ENCODE results near the gene TMED7.

TMED7 gene

DNA sequence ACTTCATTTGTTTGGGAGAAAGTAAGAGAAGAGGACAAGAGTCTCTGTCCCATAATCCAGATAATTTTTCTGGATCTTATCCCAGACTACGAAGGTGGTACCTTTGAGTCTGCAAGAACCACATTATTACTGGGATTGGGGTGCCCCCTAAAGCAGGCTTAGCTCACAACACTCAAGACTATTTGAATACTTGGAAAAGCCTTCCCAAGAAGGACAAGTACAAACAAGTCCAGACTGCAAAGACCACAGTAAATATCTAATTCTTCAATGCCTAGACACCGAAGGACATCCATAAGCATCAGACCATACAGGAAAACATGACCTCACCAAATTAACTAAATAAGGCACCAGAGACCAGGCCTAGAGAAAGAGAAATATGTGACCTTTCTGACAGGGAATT, 40.2 kb upstream of the TMED7 start:
- TF ChIP-seq POLR2AphosphoS5 (IDR thresholded peaks at IDR 0.05; ENCODE audit: low read depth) (no peak), CTCF (IDR thresholded peaks at IDR 0.05; ENCODE audit: insufficient read depth, low read length) (no peak), SPI1 (IDR thresholded peaks at IDR 0.05; ENCODE audit: borderline replicate concordance, low read depth) (no peak), GABPA (IDR thresholded peaks at IDR 0.05; ENCODE audit: low read depth) (no peak), REST (IDR thresholded peaks at IDR 0.05; ENCODE audit: insufficient replicate concordance, low read depth) (no peak)

DNA sequence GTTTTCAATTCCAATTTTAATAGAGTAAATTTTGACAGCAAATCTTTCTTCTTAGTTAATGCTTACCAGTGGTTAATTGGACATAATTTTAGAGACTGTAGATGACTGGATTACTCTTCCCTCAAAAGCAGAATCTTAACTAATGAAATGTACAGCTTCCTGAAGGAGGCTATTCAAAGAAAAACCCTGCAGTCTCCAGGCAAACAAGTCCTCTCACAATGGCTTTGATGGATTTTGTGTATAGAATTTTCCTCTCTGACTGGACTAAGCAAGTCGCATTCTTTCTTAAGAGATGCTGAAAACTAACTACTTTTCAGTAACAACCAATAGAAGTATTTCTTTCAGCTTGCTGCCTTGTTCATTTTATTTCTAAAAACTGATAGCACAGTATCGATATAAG, 35.7 kb upstream of the TMED7 start:
- no peaks in the 10 kb centered on the region for H3K27me3 ChIP-seq (ENCODE audit: insufficient read depth, poor library complexity, severe bottlenecking)
- H3K27ac ChIP-seq (replicated peaks): no peak overlapping the region
- no peak overlapping the region for H3K4me3 ChIP-seq (replicated peaks; ENCODE audit: insufficient read depth, low read length)
- no peak for DNase-seq (ENCODE audit: low read depth in 1 of 2, low spot score in 1 of 2)
- TF ChIP-seq POLR2AphosphoS5 (IDR thresholded peaks at IDR 0.05; ENCODE audit: low read depth): no peak
- TF ChIP-seq SPI1 (IDR thresholded peaks at IDR 0.05; ENCODE audit: borderline replicate concordance, low read depth): no peak
- no peak for TF ChIP-seq REST (IDR thresholded peaks at IDR 0.05; ENCODE audit: insufficient replicate concordance, low read depth)
- TF ChIP-seq CTCF (IDR thresholded peaks at IDR 0.05; ENCODE audit: insufficient read depth, low read length): no peak
- no peak for TF ChIP-seq GABPA (IDR thresholded peaks at IDR 0.05; ENCODE audit: low read depth)

More for the DNA sequence above, 40.2 kb upstream of the TMED7 start:
- H3K27ac ChIP-seq (replicated peaks): no peak overlapping the region
- no peaks in the 10 kb centered on the region for H3K27me3 ChIP-seq (ENCODE audit: insufficient read depth, poor library complexity, severe bottlenecking)
- no peak overlapping the region for H3K4me3 ChIP-seq (replicated peaks; ENCODE audit: insufficient read depth, low read length)
- no peak for DNase-seq (ENCODE audit: low read depth in 1 of 2, low spot score in 1 of 2)

GRCh38 chr5:115661101-115661500, 35.3 kb upstream of the TMED7 start:
- no peaks in the 10 kb centered on the region for H3K27me3 ChIP-seq (ENCODE audit: insufficient read depth, poor library complexity, severe bottlenecking)
- no peak for TF ChIP-seq REST (IDR thresholded peaks at IDR 0.05; ENCODE audit: insufficient replicate concordance, low read depth)
- no peak overlapping the region for H3K4me3 ChIP-seq (replicated peaks; ENCODE audit: insufficient read depth, low read length)
- no peak for DNase-seq (ENCODE audit: low read depth in 1 of 2, low spot score in 1 of 2)
- H3K27ac ChIP-seq (replicated peaks): no peak overlapping the region

- no peaks in the 10 kb centered on the region for H3K27me3 ChIP-seq (ENCODE audit: insufficient read depth, poor library complexity, severe bottlenecking)
- H3K27ac ChIP-seq (replicated peaks): no peak overlapping the region
- DNase-seq (ENCODE audit: low read depth in 1 of 2, low spot score in 1 of 2): no peak
- TF ChIP-seq POLR2AphosphoS5 (IDR thresholded peaks at IDR 0.05; ENCODE audit: low read depth) (no peak), GABPA (IDR thresholded peaks at IDR 0.05; ENCODE audit: low read depth) (no peak), SPI1 (IDR thresholded peaks at IDR 0.05; ENCODE audit: borderline replicate concordance, low read depth) (no peak), CTCF (IDR thresholded peaks at IDR 0.05; ENCODE audit: insufficient read depth, low read length) (no peak), REST (IDR thresholded peaks at IDR 0.05; ENCODE audit: insufficient replicate concordance, low read depth) (no peak)
- no peak overlapping the region for H3K4me3 ChIP-seq (replicated peaks; ENCODE audit: insufficient read depth, low read length)
Observed at GRCh38 chr5:115657881-115658233, 32.0 kb upstream of the TMED7 start.

Measured in HL-60 (cell line).